ENCODE data around the gene SETBP1. TPM values are rescaled to one million over a fixed set of nuclear protein-coding genes. Genes with fewer than 3 reads are reported as not detected.

Gene SETBP1
- polyA plus RNA-seq, 1 experiment, result 2.9 TPM

DNA sequence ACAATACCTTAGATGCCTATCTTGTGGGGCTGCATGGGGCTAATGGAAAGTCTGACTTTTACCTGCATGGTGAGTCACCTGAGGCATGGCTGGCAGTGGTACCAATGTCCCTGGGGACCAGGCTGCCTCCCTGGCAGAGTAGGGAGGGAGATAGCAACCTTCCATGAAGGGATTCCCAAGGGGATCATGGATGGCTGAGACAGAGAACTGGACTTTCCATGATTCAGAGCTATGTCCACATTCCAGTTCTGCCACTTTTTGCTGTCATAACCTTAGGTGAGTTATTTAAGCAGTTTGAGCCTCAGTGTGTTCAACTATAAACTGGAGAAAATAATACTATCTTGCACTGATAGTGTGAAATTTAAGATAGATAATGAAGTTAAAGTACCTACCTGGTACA is 178.6 kb downstream of the SETBP1 start:
- Histone ChIP-seq H3K27me3 (ENCODE audit: control insufficient read depth, insufficient read depth, low read length) (no peaks in the 10 kb centered on the region), H3K36me3 (ENCODE audit: control insufficient read depth, insufficient read depth, low read length) (no peaks in the 10 kb centered on the region), H3K4me3 (ENCODE audit: low read depth, low read length) (no peak overlapping the region)
- TF ChIP-seq, protein P1, sequence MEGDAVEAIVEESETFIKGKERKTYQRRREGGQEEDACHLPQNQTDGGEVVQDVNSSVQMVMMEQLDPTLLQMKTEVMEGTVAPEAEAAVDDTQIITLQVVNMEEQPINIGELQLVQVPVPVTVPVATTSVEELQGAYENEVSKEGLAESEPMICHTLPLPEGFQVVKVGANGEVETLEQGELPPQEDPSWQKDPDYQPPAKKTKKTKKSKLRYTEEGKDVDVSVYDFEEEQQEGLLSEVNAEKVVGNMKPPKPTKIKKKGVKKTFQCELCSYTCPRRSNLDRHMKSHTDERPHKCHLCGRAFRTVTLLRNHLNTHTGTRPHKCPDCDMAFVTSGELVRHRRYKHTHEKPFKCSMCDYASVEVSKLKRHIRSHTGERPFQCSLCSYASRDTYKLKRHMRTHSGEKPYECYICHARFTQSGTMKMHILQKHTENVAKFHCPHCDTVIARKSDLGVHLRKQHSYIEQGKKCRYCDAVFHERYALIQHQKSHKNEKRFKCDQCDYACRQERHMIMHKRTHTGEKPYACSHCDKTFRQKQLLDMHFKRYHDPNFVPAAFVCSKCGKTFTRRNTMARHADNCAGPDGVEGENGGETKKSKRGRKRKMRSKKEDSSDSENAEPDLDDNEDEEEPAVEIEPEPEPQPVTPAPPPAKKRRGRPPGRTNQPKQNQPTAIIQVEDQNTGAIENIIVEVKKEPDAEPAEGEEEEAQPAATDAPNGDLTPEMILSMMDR (IDR thresholded peaks at IDR 0.05; ENCODE audit: insufficient read depth, low read depth, low read length), result no peak
- DNase-seq (ENCODE audit: low read depth), result no peak
- CTCF ChIA-PET, result interaction anchor here (0.6 to 1.3 kb wide), 2 partner anchors 41 to 151 kb away, joined by 3 read pairs; no protein-coding TSS in a partner anchor
- POLR2A ChIA-PET, result no interaction called here

- DNase-seq (ENCODE audit: low read depth), result no peak
- ChIA-PET CTCF (interaction anchor here (0.8 to 1.3 kb wide), 3 partner anchors 9 to 353 kb away, joined by 3 to 5 read pairs (median 3); no protein-coding TSS in a partner anchor), POLR2A (no interaction called here)
These were observed 179.2 kb downstream of the SETBP1 start for GRCh38 chr18:44859751-44860439.

GRCh38 chr18:44862112-44862511 is 181.4 kb downstream of the SETBP1 start:
- CTCF ChIA-PET, result no interaction called here

More at GRCh38 chr18:44859751-44860439, 179.2 kb downstream of the SETBP1 start:
- Histone ChIP-seq H3K36me3 (ENCODE audit: control insufficient read depth, insufficient read depth, low read length) (no peaks in the 10 kb centered on the region), H3K4me3 (ENCODE audit: low read depth, low read length) (no peak overlapping the region), H3K27me3 (ENCODE audit: control insufficient read depth, insufficient read depth, low read length) (no peaks in the 10 kb centered on the region)
- TF ChIP-seq, protein P1 (IDR thresholded peaks at IDR 0.05; ENCODE audit: insufficient read depth, low read depth, low read length), result no peak

DNA sequence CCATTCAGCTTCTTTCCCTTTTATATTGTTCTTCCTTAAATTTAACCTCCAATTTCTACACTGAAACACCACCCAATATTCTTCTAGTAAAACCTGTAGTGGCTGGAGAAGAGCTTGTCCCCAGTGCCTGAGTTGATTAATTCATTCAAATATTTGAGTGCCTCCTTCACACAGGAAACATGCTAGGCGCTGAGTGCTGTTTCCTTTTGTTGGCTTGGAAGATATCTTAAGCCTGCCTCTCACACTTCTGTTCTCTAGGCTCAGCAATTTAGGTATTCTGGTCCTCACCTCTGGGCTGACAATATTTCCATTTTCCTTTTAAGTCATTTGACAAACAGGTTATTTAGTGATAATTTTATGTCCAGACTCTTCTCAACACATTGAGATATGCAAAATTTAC is 185.4 kb downstream of the SETBP1 start:
- POLR2A ChIA-PET, result no interaction called here
- H3K27me3 ChIP-seq (ENCODE audit: control insufficient read depth, insufficient read depth, low read length), result no peaks in the 10 kb centered on the region
- H3K36me3 ChIP-seq (ENCODE audit: control insufficient read depth, insufficient read depth, low read length), result no peaks in the 10 kb centered on the region
- DNase-seq (ENCODE audit: low read depth), result no peak
- H3K4me3 ChIP-seq (ENCODE audit: low read depth, low read length), result no peak overlapping the region
- CTCF ChIA-PET, result interaction anchor here (0.7 kb wide), 1 partner anchor 1195 kb away, joined by 3 read pairs; no protein-coding TSS in a partner anchor
- TF ChIP-seq, protein P1 (IDR thresholded peaks at IDR 0.05; ENCODE audit: insufficient read depth, low read depth, low read length), result no peak

More at GRCh38 chr18:44862112-44862511, 181.4 kb downstream of the SETBP1 start:
- H3K4me3 ChIP-seq (ENCODE audit: low read depth, low read length), result no peak overlapping the region
- TF ChIP-seq, protein P1 (IDR thresholded peaks at IDR 0.05; ENCODE audit: insufficient read depth, low read depth, low read length), result no peak
- no peak for DNase-seq (ENCODE audit: low read depth)
- no peaks in the 10 kb centered on the region for H3K36me3 ChIP-seq (ENCODE audit: control insufficient read depth, insufficient read depth, low read length)
- POLR2A ChIA-PET, result no interaction called here
- H3K27me3 ChIP-seq (ENCODE audit: control insufficient read depth, insufficient read depth, low read length), result no peaks in the 10 kb centered on the region

GRCh38 chr18:44869533-44869932 is 188.8 kb downstream of the SETBP1 start:
- CTCF ChIA-PET, result no interaction called here

More at GRCh38 chr18:44869533-44869932, 188.8 kb downstream of the SETBP1 start:
- Histone ChIP-seq H3K4me3 (ENCODE audit: low read depth, low read length) (no peak overlapping the region), H3K27me3 (ENCODE audit: control insufficient read depth, insufficient read depth, low read length) (no peaks in the 10 kb centered on the region), H3K36me3 (ENCODE audit: control insufficient read depth, insufficient read depth, low read length) (no peaks in the 10 kb centered on the region)
- no peak for DNase-seq (ENCODE audit: low read depth)
- TF ChIP-seq, protein P1 (IDR thresholded peaks at IDR 0.05; ENCODE audit: insufficient read depth, low read depth, low read length), result no peak
- POLR2A ChIA-PET, result no interaction called here

Measured in BJ (cell line).